HG02885 (cell line): ENCODE measurements around the gene SLC2A6.

Experiments used
- ATAC-seq: cut with Tn5 transposase; IDR thresholded peaks from one replicate; pipeline ENCODE4 v1.9.1; 2021; ENCODE audit warnings: mild to moderate bottlenecking; ENCODE audit not compliant: unreplicated experiment, poor library complexity

Gene SLC2A6

DNA sequence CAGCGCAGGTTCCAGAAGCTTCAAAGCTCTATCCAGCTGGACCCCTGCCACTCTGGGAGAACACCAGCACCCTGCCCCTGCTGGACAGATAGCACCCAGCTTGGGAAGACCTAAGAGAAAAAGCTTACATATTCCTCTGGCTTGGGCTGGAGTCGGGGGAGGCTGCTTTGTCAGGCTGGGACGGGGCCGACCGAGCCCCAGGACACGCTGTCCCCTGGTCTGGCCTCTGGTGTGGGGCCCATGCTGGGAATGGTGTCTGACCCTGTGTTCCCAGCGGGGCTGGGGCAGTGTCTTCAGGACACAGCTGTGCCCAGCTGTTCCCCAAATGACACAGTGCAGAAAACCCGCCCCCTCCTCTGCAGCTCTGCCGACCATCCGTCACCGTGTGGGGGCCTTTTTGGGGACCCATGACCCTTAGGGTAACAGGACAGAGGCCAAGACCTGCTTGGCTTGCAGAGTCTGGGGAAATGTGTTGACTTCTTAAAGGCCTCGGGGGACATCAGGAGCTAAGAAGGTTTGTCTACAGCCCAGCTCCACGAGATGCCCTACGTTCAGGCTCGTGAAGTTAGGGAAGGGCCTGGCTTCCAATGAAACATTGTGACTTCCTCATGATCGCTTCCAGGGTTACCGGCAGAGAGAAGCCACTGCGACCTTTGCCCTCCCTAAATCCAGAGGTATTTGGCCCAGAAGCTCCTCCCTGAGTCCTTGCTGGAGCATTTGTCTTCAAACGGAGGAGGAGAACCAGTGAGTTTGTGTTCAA is 20.4 kb upstream of the SLC2A6 start:
- ATAC-seq, result no peak

DNA sequence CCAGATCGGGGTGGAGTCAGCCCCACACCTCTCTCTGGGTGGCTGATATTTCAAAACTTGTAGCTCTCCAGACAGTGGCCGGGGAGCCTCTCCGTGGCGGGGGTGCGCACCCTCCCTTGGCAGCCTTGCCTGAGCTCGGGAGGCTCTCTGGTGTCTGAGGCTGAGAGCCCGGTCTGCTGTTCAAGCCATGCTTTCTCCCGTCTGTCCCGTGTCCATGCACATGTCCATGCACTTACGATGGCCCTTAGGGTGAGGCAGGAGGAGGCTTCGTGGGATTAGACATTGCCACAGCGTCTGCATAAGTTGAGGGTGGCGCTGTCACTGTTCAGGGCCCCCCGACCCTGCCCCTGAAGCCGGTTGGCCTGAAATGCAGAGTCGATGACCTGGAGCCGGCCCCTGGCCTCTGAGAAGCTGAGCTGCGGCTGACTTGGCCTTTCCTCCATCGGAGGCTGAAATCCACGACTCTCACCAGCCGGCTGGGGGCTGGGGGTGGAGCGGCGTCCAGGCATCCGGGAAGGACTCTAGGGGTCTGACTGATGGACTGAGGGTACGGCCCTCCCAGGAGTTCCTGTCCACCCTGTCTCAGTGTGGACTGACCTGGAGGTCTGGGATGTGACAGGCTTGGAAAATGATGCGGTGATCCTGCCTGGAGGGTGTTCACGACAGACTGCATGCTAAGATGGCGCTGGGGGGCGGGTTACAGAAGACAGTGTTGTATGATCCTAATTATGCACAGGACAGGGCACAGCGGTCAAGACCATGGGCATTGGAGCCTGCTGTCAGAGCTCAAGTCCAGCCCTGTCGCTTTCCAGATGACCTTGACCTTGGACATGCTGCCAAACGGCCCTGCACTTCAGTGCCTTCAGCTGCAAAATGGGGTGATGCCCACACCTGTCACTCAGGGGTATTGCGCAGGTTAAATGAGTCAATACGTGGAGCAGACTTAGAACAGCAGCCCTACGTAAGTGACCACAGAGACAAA is 18.3 kb upstream of the SLC2A6 start:
- ATAC-seq, result no peak

DNA sequence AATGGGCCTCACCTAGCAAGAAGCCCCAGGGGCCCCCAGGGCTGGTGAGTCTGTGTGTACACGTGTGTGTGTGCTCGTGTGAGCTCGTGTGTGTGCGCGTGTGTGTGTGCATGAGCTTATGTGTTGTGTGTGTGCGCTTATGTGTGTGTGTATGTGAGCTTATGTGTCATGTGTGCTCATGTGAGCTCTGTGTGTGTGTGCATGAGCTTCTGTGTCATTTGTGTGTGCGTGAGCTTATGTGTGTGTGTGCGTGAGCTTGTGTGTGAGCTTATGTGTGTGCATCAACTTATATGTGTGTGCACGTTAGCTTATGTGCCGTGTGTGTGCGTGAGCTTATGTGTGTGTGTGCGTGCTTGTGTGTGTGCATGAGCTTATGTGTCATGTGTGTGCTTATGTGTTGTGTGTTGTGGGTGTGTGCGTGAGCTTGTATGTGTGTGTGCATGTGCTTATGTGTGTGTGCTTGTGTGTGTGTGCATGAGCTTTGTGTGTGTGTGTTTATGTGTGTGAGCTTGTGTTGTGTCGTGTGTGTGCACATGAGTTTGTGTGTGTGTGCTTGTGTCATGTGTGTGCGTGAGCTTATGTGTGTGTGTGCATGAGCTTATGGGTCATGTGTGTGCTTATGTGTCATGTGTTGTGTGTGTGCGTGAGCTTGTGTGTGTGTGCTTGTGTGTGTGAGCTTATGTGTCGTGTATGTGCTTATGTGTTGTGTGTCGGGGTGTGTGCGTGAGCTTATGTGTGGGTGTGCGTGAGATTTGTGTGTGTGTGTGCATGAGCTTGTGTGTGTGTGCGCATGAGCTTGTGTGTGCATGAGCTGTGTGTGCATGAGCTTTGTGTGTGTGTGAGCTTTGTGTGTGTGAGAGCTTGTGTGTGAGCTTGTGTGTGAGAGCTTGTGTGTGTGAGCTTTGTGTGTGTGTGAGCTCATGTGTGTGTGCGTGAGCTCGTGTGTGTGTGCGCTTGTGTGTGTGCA is 16.7 kb upstream of the SLC2A6 start:
- no peak for ATAC-seq

DNA sequence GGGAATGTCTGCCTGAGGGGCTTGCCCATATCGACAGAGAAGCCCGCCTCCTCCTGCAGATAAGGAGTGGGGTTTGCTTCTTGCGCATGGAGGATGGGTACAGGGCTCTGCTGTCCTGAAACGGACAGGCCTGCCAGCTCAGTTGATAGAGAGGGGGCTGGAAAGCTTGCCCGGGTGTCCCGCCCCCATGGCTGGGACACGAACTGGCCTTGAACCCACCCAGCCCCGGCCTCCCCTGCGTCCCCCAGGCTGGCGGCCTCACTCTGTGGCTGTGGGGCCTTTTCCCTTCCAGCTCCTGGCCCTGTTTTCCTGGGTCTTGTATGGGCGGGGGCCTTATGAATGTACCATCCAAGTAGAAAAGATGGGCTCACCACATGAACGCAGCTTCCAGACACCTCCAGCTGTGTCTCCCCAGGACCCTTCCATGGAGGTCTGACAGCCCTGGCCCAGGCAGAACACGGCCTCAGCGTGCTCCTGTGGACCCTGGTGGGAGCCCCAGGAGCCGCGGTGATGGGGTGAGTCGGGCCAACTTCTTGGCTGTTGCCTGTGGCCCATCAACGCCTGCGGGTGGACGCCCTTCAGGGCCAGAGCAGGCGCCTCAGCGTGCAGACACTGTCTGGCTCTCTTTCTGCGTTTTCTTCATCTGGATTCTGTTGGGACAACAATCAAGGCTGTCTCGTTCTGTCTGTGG is 15.9 kb upstream of the SLC2A6 start:
- ATAC-seq, result no peak

DNA sequence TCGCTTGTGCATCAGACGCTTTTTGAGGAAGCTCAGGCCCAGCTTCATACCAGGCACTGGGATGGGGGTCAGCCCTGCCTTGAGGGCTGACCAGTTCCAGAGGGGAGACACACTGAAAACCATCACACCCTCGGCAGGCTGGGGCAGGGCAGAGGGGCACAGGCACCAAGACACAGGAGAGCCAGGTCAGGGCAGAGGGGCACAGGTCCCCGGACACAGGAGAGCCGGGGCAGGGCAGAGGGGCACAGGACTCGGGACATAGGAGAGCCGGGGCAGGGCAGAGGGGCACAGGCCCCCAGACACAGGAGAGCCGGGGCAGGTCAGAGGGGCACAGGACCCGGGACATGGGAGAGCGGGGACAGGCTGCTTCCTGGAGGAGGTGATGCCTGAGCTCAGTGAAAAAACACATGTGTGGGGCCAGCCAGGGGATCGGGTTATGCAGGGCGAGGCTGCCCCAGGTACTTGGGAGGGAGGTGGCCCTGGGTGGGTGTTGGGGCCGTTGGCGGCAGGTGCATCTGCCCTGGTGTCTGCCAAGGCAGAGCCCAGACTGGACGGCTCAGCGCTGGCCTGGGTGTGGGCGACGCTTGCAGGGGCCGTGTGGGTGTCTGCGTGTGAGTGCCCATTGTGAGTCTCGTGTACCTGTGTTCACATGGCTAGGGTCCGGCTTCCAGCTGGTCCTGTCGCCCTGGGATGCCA is 15.1 kb upstream of the SLC2A6 start:
- no peak for ATAC-seq

GRCh38 chr9:133493428-133493827 is 14.5 kb upstream of the SLC2A6 start:
- no peak for ATAC-seq

GRCh38 chr9:133492061-133493021 is 13.4 kb upstream of the SLC2A6 start:
- ATAC-seq, result no peak

DNA sequence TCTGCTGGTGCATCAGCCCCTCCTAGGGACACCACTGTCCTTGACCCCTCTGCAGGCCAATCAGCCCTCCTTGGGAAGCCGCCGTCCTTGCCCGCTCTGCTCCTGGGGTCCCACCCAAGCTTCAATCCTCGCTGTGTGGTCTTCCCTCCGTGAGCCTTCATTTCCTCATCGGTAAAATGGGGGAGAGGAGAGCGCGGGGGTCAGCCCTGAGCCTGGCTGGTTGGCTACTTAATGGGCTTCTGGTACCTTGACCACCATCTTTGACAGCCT is 12.7 kb upstream of the SLC2A6 start:
- no peak for ATAC-seq

GRCh38 chr9:133490865-133491655 is 12.2 kb upstream of the SLC2A6 start:
- ATAC-seq, result no peak

GRCh38 chr9:133490201-133490681 is 11.3 kb upstream of the SLC2A6 start:
- ATAC-seq, result no peak

DNA sequence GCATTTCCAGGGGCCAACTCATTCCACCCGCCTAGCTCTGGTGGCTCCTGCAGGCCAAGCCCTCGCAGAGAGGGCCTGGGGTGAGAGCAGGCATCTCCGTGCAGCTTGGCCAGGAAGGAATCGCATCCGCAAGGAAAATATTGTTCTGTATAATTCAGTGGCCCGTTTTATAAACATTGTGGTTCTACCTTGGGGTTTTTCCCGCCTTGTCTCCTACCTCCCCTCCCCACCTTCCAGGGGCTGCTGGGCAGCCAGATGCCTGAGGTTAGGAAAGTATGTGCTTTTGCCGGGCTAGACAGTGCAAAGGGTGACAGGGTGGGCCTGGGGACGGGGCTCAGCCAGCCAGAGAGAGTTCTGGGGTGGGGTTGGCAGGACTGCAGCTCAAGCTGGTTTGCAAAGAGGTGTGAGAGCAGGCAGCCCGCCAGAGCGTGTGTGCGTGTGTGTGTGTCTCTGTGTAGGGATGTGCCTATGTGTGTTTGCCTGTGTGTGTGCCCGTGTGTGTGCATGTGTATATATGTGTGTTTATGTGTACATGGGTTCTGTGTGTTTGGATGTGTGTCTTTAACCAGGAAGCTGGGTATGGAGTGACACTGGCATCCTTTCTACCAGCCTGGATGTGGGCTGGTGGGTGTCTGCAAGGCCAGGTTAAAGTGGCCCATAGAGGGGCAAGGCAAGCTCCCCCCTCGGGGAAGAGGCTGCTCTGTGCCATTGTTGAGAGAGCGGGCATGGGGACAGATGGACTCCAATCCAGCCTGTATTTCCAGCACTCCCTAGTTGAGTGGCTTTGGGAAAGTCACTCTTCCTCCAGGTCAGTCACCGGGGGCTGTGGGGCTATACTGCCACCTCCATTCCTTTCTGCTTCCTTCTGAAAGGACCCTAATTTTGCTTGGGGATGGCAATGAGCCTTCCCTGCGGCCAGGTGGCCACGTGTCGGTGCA is 10.6 kb upstream of the SLC2A6 start:
- ATAC-seq, result no peak

- no peak for ATAC-seq
These were observed 9.9 kb upstream of the SLC2A6 start for GRCh38 chr9:133488686-133489252.

- ATAC-seq, result no peak
These were observed 8.4 kb upstream of the SLC2A6 start for GRCh38 chr9:133487331-133487725.

GRCh38 chr9:133485531-133486260 is 6.8 kb upstream of the SLC2A6 start:
- no peak for ATAC-seq
